Cardiac fibroblast (primary cell): ENCODE data around the gene SEPTIN7.

Experiments
- DNase-seq, 2 donors: peaks; one replicate each; pipeline versions ENCODE4 v3.0.0 to v3.0.0-alpha.2; 2010; ENCODE audit warnings: low read depth in 2 of 2
- H3K4me3 ChIP-seq, 2 donors: replicated peaks in 1 of 2; 1 replicate in 1 of 2; 2 replicates in 1 of 2; pipeline ENCODE4 v1.5.1; 2011; ENCODE audit warnings: low read depth in 2 of 2, low read length in 2 of 2, mild to moderate bottlenecking in 2 of 2, moderate library complexity in 1 of 2
- CTCF ChIP-seq: IDR thresholded peaks from one replicate; pipeline ENCODE4 v1.5.1; 2011; ENCODE audit warnings: low read depth, mild to moderate bottlenecking, low read length, inconsistent platforms

Gene SEPTIN7

DNA sequence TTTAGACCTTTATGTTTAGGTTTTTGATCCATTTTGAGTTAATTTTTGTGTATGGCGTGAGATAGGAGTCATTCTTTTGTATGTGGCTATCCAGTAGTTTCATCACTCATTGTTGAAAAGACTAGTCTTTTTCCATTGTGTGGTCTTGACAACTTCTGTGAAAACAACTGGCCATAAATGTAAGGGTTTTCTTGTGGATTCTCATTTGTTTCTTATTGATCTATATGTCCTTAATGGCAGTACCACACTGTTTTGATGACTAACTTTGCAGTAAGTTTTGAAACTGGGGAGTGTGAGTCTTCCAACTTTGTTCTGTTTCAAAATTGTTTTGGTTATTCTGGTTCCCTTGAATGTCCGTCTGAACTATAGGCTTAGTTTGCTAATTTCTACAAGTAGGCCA lies 16.3 kb downstream of the SEPTIN7 start:
- TF ChIP-seq CTCF = no peak
- DNase-seq = no peak
- no peak overlapping the region for H3K4me3 ChIP-seq

- no peak for TF ChIP-seq CTCF
- no peak overlapping the region for H3K4me3 ChIP-seq
- no peak for DNase-seq
Measured at GRCh38 chr7:35817930-35818329, 17.1 kb downstream of the SEPTIN7 start.

DNA sequence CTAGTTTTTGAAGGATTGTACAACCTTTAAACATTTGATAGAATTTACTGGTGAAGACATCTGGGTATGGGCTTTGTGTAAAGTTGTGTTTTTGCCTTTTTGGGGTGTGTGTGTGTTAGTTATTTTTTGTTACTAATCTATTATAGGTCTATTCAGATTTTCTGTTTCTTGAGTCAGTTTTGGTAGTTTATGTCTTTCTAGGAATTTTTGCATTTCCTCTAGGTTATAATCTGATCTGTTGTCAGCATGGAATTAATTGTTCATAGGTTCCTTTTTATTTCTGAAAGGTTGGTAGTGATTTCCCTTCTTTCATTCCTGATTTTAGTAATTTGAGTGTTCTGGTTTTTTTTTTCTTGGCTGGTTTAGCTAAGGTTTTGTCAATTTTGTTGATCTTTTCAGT lies 17.7 kb downstream of the SEPTIN7 start:
- DNase-seq = no peak
- H3K4me3 ChIP-seq = no peak overlapping the region
- TF ChIP-seq CTCF = no peak

DNA sequence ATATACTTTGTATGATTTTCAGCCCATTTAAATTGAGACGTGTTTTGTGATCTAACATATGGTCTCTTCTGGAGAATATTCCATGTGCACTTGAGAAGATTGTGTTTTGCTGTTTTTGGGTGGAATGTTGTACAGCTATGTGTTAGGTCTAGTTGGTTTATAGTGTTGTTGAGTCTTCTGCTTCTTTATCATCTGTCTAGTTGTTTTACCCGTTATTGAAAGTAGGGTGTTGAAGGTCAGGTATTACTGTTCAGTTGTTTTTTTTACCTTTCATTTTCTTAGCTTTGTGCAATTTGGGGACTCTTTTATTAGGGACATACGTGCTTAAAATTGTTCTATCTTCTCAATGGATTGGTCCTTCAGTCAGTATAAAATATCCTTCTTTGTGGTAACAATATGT lies 18.5 kb downstream of the SEPTIN7 start:
- H3K4me3 ChIP-seq = no peak overlapping the region
- DNase-seq = no peak
- TF ChIP-seq CTCF = no peak

GRCh38 chr7:35819954-35820703 lies 19.3 kb downstream of the SEPTIN7 start:
- DNase-seq = no peak
- TF ChIP-seq CTCF = no peak
- no peak overlapping the region for H3K4me3 ChIP-seq

DNA sequence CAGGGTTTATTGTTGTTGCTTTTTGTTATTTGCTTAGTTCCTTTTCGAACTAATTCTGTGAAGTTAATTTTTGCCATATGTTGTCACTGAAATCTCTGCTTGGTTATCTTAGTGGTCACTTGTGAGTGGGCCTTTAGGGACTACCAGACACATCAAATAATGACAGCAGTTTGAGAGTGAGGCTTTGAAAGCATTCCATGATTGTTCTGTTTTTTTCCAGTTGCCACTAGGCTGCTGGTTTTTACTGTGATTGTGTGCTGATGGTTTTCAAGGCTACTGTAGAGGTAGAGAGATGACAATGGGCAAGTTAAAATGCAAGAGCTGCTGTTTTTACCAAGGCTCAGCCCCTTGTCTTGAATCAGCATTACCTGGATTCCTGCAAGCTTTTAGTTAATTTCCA lies 20.0 kb downstream of the SEPTIN7 start:
- H3K4me3 ChIP-seq = no peak overlapping the region
- no peak for DNase-seq
- TF ChIP-seq CTCF = no peak

GRCh38 chr7:35823440-35823839 lies 22.6 kb downstream of the SEPTIN7 start:
- no peak for DNase-seq
- H3K4me3 ChIP-seq = no peak overlapping the region

More at GRCh38 chr7:35823440-35823839, 22.6 kb downstream of the SEPTIN7 start:
- no peak for TF ChIP-seq CTCF
